Stimulated activated CD8-positive, alpha-beta memory T cell treated with anti-CD3 and anti-CD28 coated beads, Interleukin-12 subunit alpha, Interleukin-12 subunit beta, amount 100 ng/mL, for 4 hours (primary cell): ENCODE results near the gene PLXNA3.
"Not testable (repeated sequence)": the region's sequence is repeated elsewhere in the genome, so short reads cannot be mapped to it uniquely, and the experiment has no call there.

Experiments used
- DNase-seq: peaks from one replicate; pipeline ENCODE4 v3.0.0-alpha.2; 2020; ENCODE audit warnings: low read depth

Gene PLXNA3

GRCh38 chrX:154501423-154501822 lies 43.3 kb downstream of the PLXNA3 start:
- DNase-seq: not testable (repeated sequence)

- DNase-seq: no peak
Observed at GRCh38 chrX:154502098-154502497, 44.0 kb downstream of the PLXNA3 start.

- DNase-seq: no peak
Observed at GRCh38 chrX:154502989-154503388, 44.9 kb downstream of the PLXNA3 start.

- no peak for DNase-seq
Observed at GRCh38 chrX:154505734-154506133, 47.7 kb downstream of the PLXNA3 start.

GRCh38 chrX:154506483-154507332 lies 48.6 kb downstream of the PLXNA3 start:
- DNase-seq: no peak

GRCh38 chrX:154507673-154508383 lies 49.7 kb downstream of the PLXNA3 start:
- DNase-seq: no peak

GRCh38 chrX:154508384-154508745 lies 50.3 kb downstream of the PLXNA3 start:
- DNase-seq: no peak

- DNase-seq: no peak
Observed at GRCh38 chrX:154509455-154509854, 51.4 kb downstream of the PLXNA3 start.

- DNase-seq: no peak
Observed at GRCh38 chrX:154511761-154512160, 53.7 kb downstream of the PLXNA3 start.

GRCh38 chrX:154512879-154513553 lies 54.9 kb downstream of the PLXNA3 start:
- DNase-seq: no peak

GRCh38 chrX:154513716-154514115 lies 55.6 kb downstream of the PLXNA3 start:
- DNase-seq: no peak

- DNase-seq: no peak
Observed at GRCh38 chrX:154515090-154515965, 57.2 kb downstream of the PLXNA3 start.

GRCh38 chrX:154515966-154516655 lies 58.0 kb downstream of the PLXNA3 start, which contains the start of gene FAM3A:
Gene FAM3A, minus strand, starts transcription at chrX:154516232. Its CDS starts 460 bp downstream, at chrX:154515772.
- DNase-seq: peak; percentile 84

GRCh38 chrX:154516656-154517100 lies 58.6 kb downstream of the PLXNA3 start:
- DNase-seq: no peak

- DNase-seq: no peak
Observed at GRCh38 chrX:154517101-154517781, 59.2 kb downstream of the PLXNA3 start.

- DNase-seq: no peak
Observed at GRCh38 chrX:154519389-154519788, 61.3 kb downstream of the PLXNA3 start.

- no peak for DNase-seq
Observed at GRCh38 chrX:154525606-154526490, 67.8 kb downstream of the PLXNA3 start.

GRCh38 chrX:154526901-154527675 lies 69.0 kb downstream of the PLXNA3 start:
- no peak for DNase-seq
